ENCODE measurements around the gene ZNF620. TPM values are rescaled to one million over a fixed set of nuclear protein-coding genes. Genes with fewer than 3 reads are reported as not detected.
A peak's percentile ranks its signal among the peaks of the same experiment; 100 is the strongest.
"Not testable (repeated sequence)": the region's sequence is repeated elsewhere in the genome, so short reads cannot be mapped to it uniquely, and the experiment has no call there.

The ZNF620 gene
- total RNA-seq, 1 experiment from 2014 or later = 27.1 TPM

- Histone ChIP-seq H2BK15ac (ENCODE audit: low read depth, low read length) (no peak overlapping the region), H3K18ac (ENCODE audit: insufficient read length, low read depth, low read length) (no peak overlapping the region), H3K27me3 (ENCODE audit: insufficient read depth, low read length) (no peaks in the 10 kb centered on the region), H4K20me1 (ENCODE audit: control insufficient read depth, insufficient read depth, insufficient read length) (no peaks in the 10 kb centered on the region), H2BK120ac (ENCODE audit: low read depth, low read length, poor library complexity, severe bottlenecking) (no peak overlapping the region), H4K5ac (ENCODE audit: insufficient read length, low read depth, low read length) (no peak overlapping the region), H3K4ac (ENCODE audit: low read depth, low read length) (no peak overlapping the region), H4K91ac (ENCODE audit: insufficient read length, low read depth, low read length) (no peak overlapping the region), H3K56ac (ENCODE audit: insufficient read length, low read depth, low read length) (no peak overlapping the region), H3K27ac (ENCODE audit: insufficient read length, low read depth, low read length) (no peak overlapping the region), H3K79me1 (ENCODE audit: insufficient read depth, low read depth, low read length, poor library complexity, severe bottlenecking) (no peaks in the 10 kb centered on the region), H4K8ac (replicated peaks; ENCODE audit: insufficient read length, low read depth, low read length) (no peak overlapping the region), H2BK20ac (ENCODE audit: low read depth, low read length, poor library complexity, severe bottlenecking) (no peak overlapping the region), H2BK12ac (ENCODE audit: insufficient read length, low read depth, low read length) (no peak overlapping the region), H3K23me2 (ENCODE audit: insufficient read length, low read depth, low read length, poor library complexity, severe bottlenecking) (no peaks in the 10 kb centered on the region), H3K14ac (ENCODE audit: insufficient read depth, low read length) (no peak overlapping the region), H3K9me3 (ENCODE audit: control insufficient read depth, low read depth, low read length) (no peaks in the 10 kb centered on the region), H3K79me2 (ENCODE audit: insufficient read depth, low read length) (no peaks in the 10 kb centered on the region), H3T11ph (ENCODE audit: low read length) (no peak overlapping the region), H3K4me1 (ENCODE audit: insufficient read depth, low read length) (no peaks in the 10 kb centered on the region), H3K4me2 (ENCODE audit: insufficient read depth, insufficient read length, low read length) (no peak overlapping the region), H2AFZ (ENCODE audit: low read length) (no peak overlapping the region), H2AK5ac (ENCODE audit: insufficient read length, low read length) (no peak overlapping the region), H2BK5ac (ENCODE audit: insufficient read length, low read length) (no peak overlapping the region), H3K9ac (ENCODE audit: extremely low read depth, insufficient read length, low read length) (no peak overlapping the region), H3K23ac (ENCODE audit: insufficient read length, low read depth, low read length) (no peak overlapping the region)
- H3K4me3 Mint-ChIP-seq = no peak overlapping the region
- peaks cover 3% of the 10 kb centered on the region; the same call in 1 of the 2 replicates for H3K27me3 Mint-ChIP-seq (ENCODE audit: low read depth)
- TF ChIP-seq CTCF (conservative IDR thresholded peaks at IDR 0.05) = no peak
- WGBS (ENCODE audit: extremely low coverage, insufficient read length, low lambda C conversion rate) = no CpG with 5 or more reads among the region's 7 CpGs
- DNase-seq = no peak
- peaks cover 24 to 28% (median 25%) of the 10 kb centered on the region in 3 experiments for H3K36me3 Mint-ChIP-seq (ENCODE audit: insufficient read depth in 1 of 3, low read depth in 3 of 3)
- H3K9me3 Mint-ChIP-seq = peaks cover 31 to 47% of the 10 kb centered on the region in 2 experiments
- no peak overlapping the region for H3K27ac Mint-ChIP-seq
- H3K4me1 Mint-ChIP-seq = no peaks in the 10 kb centered on the region
Measured at GRCh38 chr3:40557575-40558161, 51.8 kb downstream of the ZNF620 start.

GRCh38 chr3:40562482-40562881, 56.6 kb downstream of the ZNF620 start:
- H4K20me1 ChIP-seq (ENCODE audit: control insufficient read depth, insufficient read depth, insufficient read length); H3K9me3 ChIP-seq (ENCODE audit: control insufficient read depth, low read depth, low read length); DNase-seq; H3K27me3 Mint-ChIP-seq (ENCODE audit: low read depth); H3K56ac ChIP-seq (ENCODE audit: insufficient read length, low read depth, low read length); H4K5ac ChIP-seq (ENCODE audit: insufficient read length, low read depth, low read length); H2AK5ac ChIP-seq (ENCODE audit: insufficient read length, low read length); H2BK5ac ChIP-seq (ENCODE audit: insufficient read length, low read length); H3K4me2 ChIP-seq (ENCODE audit: insufficient read depth, insufficient read length, low read length); H3K18ac ChIP-seq (ENCODE audit: insufficient read length, low read depth, low read length); H4K8ac ChIP-seq (replicated peaks; ENCODE audit: insufficient read length, low read depth, low read length); H2BK20ac ChIP-seq (ENCODE audit: low read depth, low read length, poor library complexity, severe bottlenecking); H3K9ac ChIP-seq (ENCODE audit: extremely low read depth, insufficient read length, low read length); H3K4ac ChIP-seq (ENCODE audit: low read depth, low read length); H3K27ac Mint-ChIP-seq; H4K91ac ChIP-seq (ENCODE audit: insufficient read length, low read depth, low read length); H3K79me2 ChIP-seq (ENCODE audit: insufficient read depth, low read length); H2BK12ac ChIP-seq (ENCODE audit: insufficient read length, low read depth, low read length); H2BK15ac ChIP-seq (ENCODE audit: low read depth, low read length); H2AFZ ChIP-seq (ENCODE audit: low read length); H3K27me3 ChIP-seq (ENCODE audit: insufficient read depth, low read length); H3K79me1 ChIP-seq (ENCODE audit: insufficient read depth, low read depth, low read length, poor library complexity, severe bottlenecking); H3K23ac ChIP-seq (ENCODE audit: insufficient read length, low read depth, low read length); H3K14ac ChIP-seq (ENCODE audit: insufficient read depth, low read length); H3K23me2 ChIP-seq (ENCODE audit: insufficient read length, low read depth, low read length, poor library complexity, severe bottlenecking); H2BK120ac ChIP-seq (ENCODE audit: low read depth, low read length, poor library complexity, severe bottlenecking); H3T11ph ChIP-seq (ENCODE audit: low read length); H3K27ac ChIP-seq (ENCODE audit: insufficient read length, low read depth, low read length); H3K4me1 ChIP-seq (ENCODE audit: insufficient read depth, low read length): not testable (repeated sequence)
- Mint-ChIP-seq H3K36me3 (ENCODE audit: insufficient read depth in 1 of 3, low read depth in 3 of 3) (peaks cover 27 to 36% (median 33%) of the 10 kb centered on the region in 3 experiments), H3K9me3 (peaks cover 42 to 54% of the 10 kb centered on the region in 2 experiments), H3K4me1 (peaks cover 16 to 18% of the 10 kb centered on the region in 2 experiments), H3K4me3 (peak overlapping the region in 1 of 2 experiments; percentile 35; a peak in 1 of 5 replicates)
- no CpG with 5 or more reads among the region's 9 CpGs for WGBS (ENCODE audit: extremely low coverage, insufficient read length, low lambda C conversion rate)

All from H9 (cell line).